ENCODE measurements around the gene TIPARP. TPM values are rescaled to one million over a fixed set of nuclear protein-coding genes. Genes with fewer than 3 reads are reported as not detected.

TIPARP gene
- total RNA-seq, 1 experiment from 2014 or later, result 22.1 TPM

GRCh38 chr3:156689608-156690007 is 15.2 kb downstream of the TIPARP start:
- Histone ChIP-seq H3K27me3 (ENCODE audit: control insufficient read depth, insufficient read depth, low read length) (no peaks in the 10 kb centered on the region), H3K36me3 (ENCODE audit: control insufficient read depth, insufficient read depth, low read length) (peaks cover 6% of the 10 kb centered on the region; the same call in 1 of the 2 replicates), H3K9me3 (ENCODE audit: control insufficient read depth, insufficient read depth, low read depth, low read length) (no peaks in the 10 kb centered on the region), H3K27ac (ENCODE audit: low read length) (peak overlapping the region; percentile 30; the same call in 1 of the 2 replicates), H3K4me3 (ENCODE audit: low read depth in 2 of 2, low read length in 2 of 2) (no peak overlapping the region), H3K4me1 (ENCODE audit: control insufficient read depth, insufficient read depth, low read length) (peaks cover 55% of the 10 kb centered on the region)
- in situ Hi-C loops (cut with HindIII; ENCODE audit: low pct_unique_long_range_greater_than_20kb, low sequenced_read_pairs) (no loop called here), intact Hi-C loops (cut with micrococcal nuclease; ENCODE audit: unreplicated experiment) (no loop called here)
- TF ChIP-seq TCF7L2 (IDR thresholded peaks at IDR 0.05; ENCODE audit: low read depth, low read length), result no peak
- no peak for TF ChIP-seq CTCF (IDR thresholded peaks at IDR 0.05)
- TF ChIP-seq REST (IDR thresholded peaks at IDR 0.05; ENCODE audit: insufficient read depth in 1 of 2, low read depth in 2 of 2, low read length in 1 of 2), result no peak
- no peak for TF ChIP-seq SIN3A (IDR thresholded peaks at IDR 0.05; ENCODE audit: borderline replicate concordance, insufficient read depth, low read depth, low read length)
- TF ChIP-seq POLR2AphosphoS5 (IDR thresholded peaks at IDR 0.05; ENCODE audit: low read depth, low read length), result no peak
- no TSS peak for BruUV-seq (replicated peaks)
- POLR2A ChIA-PET, result interaction anchor here (0.6 kb wide), 1 partner anchor 778 kb away, joined by 4 read pairs; no protein-coding TSS in a partner anchor
- ATAC-seq (0 out of 2 replicates have a peak, but pooled peaks have one; percentile 22), DNase-seq (ENCODE audit: low read depth, low spot score) (no peak)
- CTCF ChIA-PET, result no interaction called here

- in situ Hi-C loops (cut with HindIII; ENCODE audit: low pct_unique_long_range_greater_than_20kb, low sequenced_read_pairs) (no loop called here), intact Hi-C loops (cut with micrococcal nuclease; ENCODE audit: unreplicated experiment) (no loop called here)
- Histone ChIP-seq H3K27ac (ENCODE audit: low read length) (peak overlapping the region; percentile 36; the same call in 1 of the 2 replicates), H3K4me3 (ENCODE audit: low read depth in 2 of 2, low read length in 2 of 2) (no peak overlapping the region), H3K36me3 (ENCODE audit: control insufficient read depth, insufficient read depth, low read length) (peaks cover 19% of the 10 kb centered on the region), H3K27me3 (ENCODE audit: control insufficient read depth, insufficient read depth, low read length) (no peaks in the 10 kb centered on the region), H3K4me1 (ENCODE audit: control insufficient read depth, insufficient read depth, low read length) (peaks cover 36% of the 10 kb centered on the region), H3K9me3 (ENCODE audit: control insufficient read depth, insufficient read depth, low read depth, low read length) (no peaks in the 10 kb centered on the region)
- no peak for TF ChIP-seq REST (IDR thresholded peaks at IDR 0.05; ENCODE audit: insufficient read depth in 1 of 2, low read depth in 2 of 2, low read length in 1 of 2)
- no peak for TF ChIP-seq CTCF (IDR thresholded peaks at IDR 0.05)
- no peak for TF ChIP-seq SIN3A (IDR thresholded peaks at IDR 0.05; ENCODE audit: borderline replicate concordance, insufficient read depth, low read depth, low read length)
- no peak for TF ChIP-seq TCF7L2 (IDR thresholded peaks at IDR 0.05; ENCODE audit: low read depth, low read length)
- ATAC-seq, result peak; percentile 55; the same call in 1 of the 2 replicates
- POLR2A ChIA-PET, result no interaction called here
- CTCF ChIA-PET, result no interaction called here
- no peak for DNase-seq (ENCODE audit: low read depth, low spot score)
- no TSS peak for BruUV-seq (replicated peaks)
Observed at GRCh38 chr3:156691920-156692319, 17.5 kb downstream of the TIPARP start.
